Upper lobe of right lung (tissue), 1 donor: ENCODE results near the gene ZNF366. TPM values are rescaled to one million over a fixed set of nuclear protein-coding genes. Genes with fewer than 3 reads are reported as not detected.

Experiments used
- ATAC-seq: fragments of 200-7000 bp; cut with Tn5 transposase; one replicate; pipeline ENCODE4 v1.9.1; 2020; ENCODE audit warnings: mild to moderate bottlenecking, moderate library complexity
- DNase-seq: peaks from one replicate; pipeline ENCODE4 v3.0.0-alpha.2; 2020
- H3K27ac ChIP-seq: fragments of 200-600 bp; one replicate; pipeline ENCODE4 v1.8.0; 2022
- H3K27me3 ChIP-seq: fragments of 200-600 bp; one replicate; pipeline ENCODE4 v1.8.0; 2022; ENCODE audit warnings: mild to moderate bottlenecking
- H3K36me3 ChIP-seq: fragments of 200-600 bp; one replicate; pipeline ENCODE4 v1.8.0; 2022
- H3K4me1 ChIP-seq: fragments of 200-600 bp; one replicate; pipeline ENCODE4 v1.8.0; 2022
- H3K4me3 ChIP-seq: fragments of 200-600 bp; one replicate; pipeline ENCODE4 v1.8.0; 2022; ENCODE audit warnings: mild to moderate bottlenecking
- H3K9me3 ChIP-seq: fragments of 200-600 bp; one replicate; pipeline ENCODE4 v1.8.0; 2022
- intact Hi-C: fragments of 100-400 bp; cut with DNase I; formaldehyde crosslinking; loops from one replicate; pipeline ENCODE4 v1.11.0; 2022
- total RNA-seq: library from RNA; stranded (reverse); fragmentation: NEBNext Ultra II Directional; extraction: Animal tissue kit (Norgen Biotek cat#: 25700); gene quantifications from one replicate; pipeline ENCODE4 v1.2.1, GENCODE V29; 2021
- TF ChIP-seq, protein P1 (sequence below): fragments of 200-600 bp; IDR thresholded peaks from one replicate; pipeline ENCODE4 v1.8.0; 2022; ENCODE audit warnings: antibody characterized with exemption
- donor health status: DM: no; HTN: yes; CAD: no; lungs with severe emphysema.

The ZNF366 gene
- total RNA-seq, 1 donor from 2014 or later, result 12.2 TPM

DNA sequence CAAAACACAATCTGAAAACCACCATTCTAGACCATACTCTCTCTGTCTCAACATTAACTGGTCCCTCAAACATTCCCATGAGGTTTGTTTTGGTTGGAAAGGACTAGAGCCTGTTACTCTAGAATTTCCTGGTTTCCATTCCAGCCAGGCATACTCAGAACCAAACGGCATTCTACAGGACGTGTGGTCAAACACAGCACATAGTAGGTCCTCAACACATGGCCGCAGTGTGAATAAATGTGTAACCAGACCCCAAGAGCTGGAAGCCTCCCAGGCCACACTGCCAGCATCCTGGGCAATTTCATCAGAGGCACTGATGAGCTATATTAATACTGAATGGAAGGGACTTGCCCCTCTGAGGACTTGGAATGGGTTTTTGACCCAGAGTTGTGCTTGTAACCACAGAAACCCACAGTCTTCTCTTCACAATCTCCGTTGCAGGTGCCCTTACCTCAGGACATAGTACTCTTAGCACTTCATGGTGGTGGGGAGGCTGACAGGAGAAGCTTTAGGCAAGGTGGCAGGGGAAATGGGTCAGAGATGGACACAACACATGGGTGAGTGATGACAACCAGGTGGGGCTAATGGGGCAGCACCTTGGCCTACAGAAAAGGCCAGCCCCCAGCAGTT is 66.0 kb downstream of the ZNF366 start:
- no peak for DNase-seq
- H3K27ac ChIP-seq, result no peak overlapping the region
- no peak overlapping the region for H3K4me3 ChIP-seq
- ATAC-seq, result no peak
- no peaks in the 10 kb centered on the region for H3K27me3 ChIP-seq
- no peaks in the 10 kb centered on the region for H3K36me3 ChIP-seq
- H3K9me3 ChIP-seq, result no peaks in the 10 kb centered on the region
- TF ChIP-seq, protein P1, sequence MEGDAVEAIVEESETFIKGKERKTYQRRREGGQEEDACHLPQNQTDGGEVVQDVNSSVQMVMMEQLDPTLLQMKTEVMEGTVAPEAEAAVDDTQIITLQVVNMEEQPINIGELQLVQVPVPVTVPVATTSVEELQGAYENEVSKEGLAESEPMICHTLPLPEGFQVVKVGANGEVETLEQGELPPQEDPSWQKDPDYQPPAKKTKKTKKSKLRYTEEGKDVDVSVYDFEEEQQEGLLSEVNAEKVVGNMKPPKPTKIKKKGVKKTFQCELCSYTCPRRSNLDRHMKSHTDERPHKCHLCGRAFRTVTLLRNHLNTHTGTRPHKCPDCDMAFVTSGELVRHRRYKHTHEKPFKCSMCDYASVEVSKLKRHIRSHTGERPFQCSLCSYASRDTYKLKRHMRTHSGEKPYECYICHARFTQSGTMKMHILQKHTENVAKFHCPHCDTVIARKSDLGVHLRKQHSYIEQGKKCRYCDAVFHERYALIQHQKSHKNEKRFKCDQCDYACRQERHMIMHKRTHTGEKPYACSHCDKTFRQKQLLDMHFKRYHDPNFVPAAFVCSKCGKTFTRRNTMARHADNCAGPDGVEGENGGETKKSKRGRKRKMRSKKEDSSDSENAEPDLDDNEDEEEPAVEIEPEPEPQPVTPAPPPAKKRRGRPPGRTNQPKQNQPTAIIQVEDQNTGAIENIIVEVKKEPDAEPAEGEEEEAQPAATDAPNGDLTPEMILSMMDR, result no peak
- intact Hi-C loops, result no loop called here
- peaks cover 6% of the 10 kb centered on the region for H3K4me1 ChIP-seq

DNA sequence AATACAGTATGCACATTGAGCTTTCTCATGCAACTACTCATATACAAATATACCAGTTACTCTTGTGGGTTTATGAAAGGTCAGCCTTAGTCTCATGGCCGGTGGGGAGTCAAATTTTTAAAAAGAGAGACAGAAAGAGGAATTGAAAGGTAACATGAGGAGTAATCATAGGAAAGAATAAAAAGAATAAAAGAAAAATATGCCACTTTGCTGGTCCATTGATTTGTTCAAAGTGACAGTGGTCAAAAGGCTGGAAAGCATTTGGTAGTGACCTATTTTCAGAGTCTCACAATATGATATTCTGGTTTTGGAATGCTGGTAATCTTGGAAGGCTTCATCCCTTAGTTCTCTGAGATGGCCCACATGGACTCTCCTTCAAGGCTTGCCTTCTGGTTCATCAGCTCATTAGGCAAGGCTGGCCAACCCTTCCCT is 67.0 kb downstream of the ZNF366 start:
- no peaks in the 10 kb centered on the region for H3K27me3 ChIP-seq
- TF ChIP-seq, protein P1, result no peak
- no peak for ATAC-seq
- intact Hi-C loops, result no loop called here
- no peak overlapping the region for H3K4me3 ChIP-seq
- peaks cover 6% of the 10 kb centered on the region for H3K4me1 ChIP-seq
- no peaks in the 10 kb centered on the region for H3K36me3 ChIP-seq
- DNase-seq, result no peak
- H3K9me3 ChIP-seq, result no peaks in the 10 kb centered on the region
- H3K27ac ChIP-seq, result no peak overlapping the region

DNA sequence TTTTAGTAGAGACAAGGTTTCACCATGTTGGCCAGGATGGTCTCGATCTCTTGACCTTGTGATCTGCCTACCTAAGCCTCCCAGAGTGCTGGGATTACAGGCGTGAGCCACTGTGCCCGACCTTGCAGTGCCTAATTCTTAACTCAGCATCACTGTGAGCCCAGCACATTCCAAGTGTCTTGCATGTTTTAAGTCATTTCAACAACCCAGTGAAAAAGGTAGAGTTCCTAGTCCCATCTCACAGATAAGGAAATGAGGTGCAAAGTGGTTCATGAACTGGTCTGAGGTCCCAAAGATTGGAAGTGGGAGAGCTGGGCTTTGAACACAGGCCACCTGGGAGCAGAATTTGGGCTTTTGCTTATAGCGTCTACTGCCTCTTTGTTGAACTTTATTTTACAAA is 68.0 kb downstream of the ZNF366 start:
- Histone ChIP-seq H3K27me3 (no peaks in the 10 kb centered on the region), H3K4me3 (no peak overlapping the region), H3K36me3 (no peaks in the 10 kb centered on the region), H3K9me3 (no peaks in the 10 kb centered on the region), H3K27ac (no peak overlapping the region), H3K4me1 (peaks cover 14% of the 10 kb centered on the region)
- no peak for DNase-seq
- TF ChIP-seq, protein P1, result no peak
- no peak for ATAC-seq
- intact Hi-C loops, result no loop called here

DNA sequence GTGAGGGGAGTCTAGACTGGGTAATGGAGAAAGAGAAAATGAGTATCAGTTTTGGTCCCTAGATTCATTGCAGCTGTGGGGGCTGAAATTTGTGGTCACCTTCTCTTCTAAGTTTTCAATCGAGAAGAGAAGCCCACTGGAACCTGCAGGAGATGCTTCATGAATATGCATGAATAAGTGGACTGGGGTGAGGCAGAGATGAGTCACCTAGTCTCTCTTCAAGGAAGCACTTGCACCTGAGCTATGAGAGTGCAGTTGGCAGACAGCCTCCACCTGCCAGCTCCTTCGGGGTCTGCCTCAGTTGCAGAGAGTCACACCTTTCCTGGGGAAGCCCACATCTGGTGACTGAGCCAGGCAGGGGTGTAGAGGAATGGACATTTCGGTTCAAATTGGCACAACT is 69.1 kb downstream of the ZNF366 start:
- no peaks in the 10 kb centered on the region for H3K27me3 ChIP-seq

DNA sequence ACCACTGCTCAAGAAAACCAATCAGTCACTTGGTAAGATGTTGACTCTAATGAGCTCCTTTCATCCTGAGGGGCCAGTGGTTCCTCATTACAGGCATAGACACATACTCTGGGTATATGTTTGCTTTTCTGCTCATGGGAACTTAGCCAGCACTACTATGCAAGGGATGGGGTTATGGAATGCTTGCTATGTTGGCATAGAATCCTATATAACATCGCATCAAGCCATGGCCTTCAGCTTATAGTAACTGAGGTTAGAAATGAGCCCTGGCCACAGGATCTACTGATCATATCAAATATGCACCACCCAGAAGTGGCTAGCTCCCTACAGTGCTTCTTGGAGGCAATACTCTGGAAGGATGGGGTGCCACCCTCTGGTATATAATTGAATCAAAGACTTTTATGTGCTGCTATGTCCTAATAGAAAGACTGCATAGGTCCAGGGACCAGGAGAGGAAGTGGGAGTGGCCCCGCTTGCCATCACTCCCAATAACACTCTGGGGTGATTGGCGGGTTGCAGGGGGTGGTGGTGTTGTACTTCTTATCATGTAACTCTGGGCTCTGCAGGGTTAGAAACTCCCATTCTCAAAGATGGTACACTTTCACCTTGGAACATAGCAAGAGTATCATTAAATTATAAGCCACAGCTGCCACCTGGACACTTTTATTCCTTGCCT is 70.3 kb downstream of the ZNF366 start:
- H3K9me3 ChIP-seq, result no peaks in the 10 kb centered on the region
- no peak overlapping the region for H3K4me3 ChIP-seq
- ATAC-seq (no peak), DNase-seq (no peak)
- no peaks in the 10 kb centered on the region for H3K27me3 ChIP-seq
- H3K4me1 ChIP-seq, result peaks cover 18% of the 10 kb centered on the region
- no peaks in the 10 kb centered on the region for H3K36me3 ChIP-seq
- TF ChIP-seq, protein P1, result no peak
- intact Hi-C loops, result no loop called here
- no peak overlapping the region for H3K27ac ChIP-seq

More for the DNA sequence above, 69.1 kb downstream of the ZNF366 start:
- Histone ChIP-seq H3K9me3 (no peaks in the 10 kb centered on the region), H3K4me1 (peaks cover 18% of the 10 kb centered on the region), H3K27ac (no peak overlapping the region), H3K36me3 (no peaks in the 10 kb centered on the region), H3K4me3 (no peak overlapping the region)
- TF ChIP-seq, protein P1, result no peak
- ATAC-seq (no peak), DNase-seq (no peak)
- intact Hi-C loops, result no loop called here
